ENCODE results near the gene FNDC10.
"Not testable (repeated sequence)": the region's sequence is repeated elsewhere in the genome, so short reads cannot be mapped to it uniquely, and the experiment has no call there.

DNA sequence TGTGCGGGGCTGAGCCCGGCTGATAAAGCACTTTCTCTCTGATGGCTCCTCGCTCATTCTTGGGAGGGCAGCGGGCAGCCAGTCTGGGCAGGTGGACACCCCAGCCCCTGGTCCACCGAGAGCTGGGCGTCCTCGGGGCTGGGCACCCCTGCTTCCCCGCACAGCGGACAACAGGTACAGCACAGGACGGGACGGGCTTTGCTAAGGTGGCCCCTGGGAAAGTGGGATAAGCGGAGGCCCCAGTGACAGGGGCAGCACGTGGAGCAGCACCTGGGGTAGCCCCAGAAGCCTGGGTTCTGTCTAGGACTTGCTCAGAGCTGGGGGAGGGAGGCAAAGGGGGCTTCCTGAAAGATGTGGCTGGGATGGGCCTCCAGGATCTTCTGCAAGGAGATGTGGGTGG lies 34.7 kb upstream of the FNDC10 start:
- not testable (repeated sequence) for TF ChIP-seq POLR2A (IDR thresholded peaks at IDR 0.05)
- TF ChIP-seq, protein P1, sequence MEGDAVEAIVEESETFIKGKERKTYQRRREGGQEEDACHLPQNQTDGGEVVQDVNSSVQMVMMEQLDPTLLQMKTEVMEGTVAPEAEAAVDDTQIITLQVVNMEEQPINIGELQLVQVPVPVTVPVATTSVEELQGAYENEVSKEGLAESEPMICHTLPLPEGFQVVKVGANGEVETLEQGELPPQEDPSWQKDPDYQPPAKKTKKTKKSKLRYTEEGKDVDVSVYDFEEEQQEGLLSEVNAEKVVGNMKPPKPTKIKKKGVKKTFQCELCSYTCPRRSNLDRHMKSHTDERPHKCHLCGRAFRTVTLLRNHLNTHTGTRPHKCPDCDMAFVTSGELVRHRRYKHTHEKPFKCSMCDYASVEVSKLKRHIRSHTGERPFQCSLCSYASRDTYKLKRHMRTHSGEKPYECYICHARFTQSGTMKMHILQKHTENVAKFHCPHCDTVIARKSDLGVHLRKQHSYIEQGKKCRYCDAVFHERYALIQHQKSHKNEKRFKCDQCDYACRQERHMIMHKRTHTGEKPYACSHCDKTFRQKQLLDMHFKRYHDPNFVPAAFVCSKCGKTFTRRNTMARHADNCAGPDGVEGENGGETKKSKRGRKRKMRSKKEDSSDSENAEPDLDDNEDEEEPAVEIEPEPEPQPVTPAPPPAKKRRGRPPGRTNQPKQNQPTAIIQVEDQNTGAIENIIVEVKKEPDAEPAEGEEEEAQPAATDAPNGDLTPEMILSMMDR (IDR thresholded peaks at IDR 0.05): not testable (repeated sequence)
